Activated effector memory CD4-positive, alpha-beta T cell treated with anti-CD3 and anti-CD28 coated beads, Interleukin-2, amount 50 U/mL, for 16 hours (primary cell): ENCODE measurements around the gene TMEM61.
"Not testable (repeated sequence)": the region's sequence is repeated elsewhere in the genome, so short reads cannot be mapped to it uniquely, and the experiment has no call there.

Source experiments
- DNase-seq: peaks from one replicate; pipeline ENCODE4 v3.0.0-alpha.2; 2020

The TMEM61 gene

DNA sequence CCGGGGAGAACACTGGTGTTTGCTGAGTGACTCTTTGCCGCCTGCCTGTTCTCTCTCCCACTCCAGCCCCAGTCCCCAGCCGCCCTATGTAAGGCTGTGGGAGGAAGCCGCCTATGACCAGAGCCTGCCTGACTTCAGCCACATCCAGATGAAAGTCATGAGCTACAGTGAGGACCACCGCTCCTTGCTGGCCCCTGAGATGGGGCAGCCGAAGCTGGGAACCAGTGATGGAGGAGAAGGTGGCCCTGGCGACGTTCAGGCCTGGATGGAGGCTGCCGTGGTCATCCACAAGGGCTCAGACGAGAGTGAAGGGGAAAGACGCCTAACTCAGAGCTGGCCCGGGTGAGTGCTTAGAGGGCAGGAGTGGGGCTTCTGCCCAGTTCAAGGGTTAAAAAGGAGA, 26.5 kb downstream of the TMEM61 start:
- no peak for DNase-seq

GRCh38 chr1:55007625-55008024, 27.2 kb downstream of the TMEM61 start:
- no peak for DNase-seq

DNA sequence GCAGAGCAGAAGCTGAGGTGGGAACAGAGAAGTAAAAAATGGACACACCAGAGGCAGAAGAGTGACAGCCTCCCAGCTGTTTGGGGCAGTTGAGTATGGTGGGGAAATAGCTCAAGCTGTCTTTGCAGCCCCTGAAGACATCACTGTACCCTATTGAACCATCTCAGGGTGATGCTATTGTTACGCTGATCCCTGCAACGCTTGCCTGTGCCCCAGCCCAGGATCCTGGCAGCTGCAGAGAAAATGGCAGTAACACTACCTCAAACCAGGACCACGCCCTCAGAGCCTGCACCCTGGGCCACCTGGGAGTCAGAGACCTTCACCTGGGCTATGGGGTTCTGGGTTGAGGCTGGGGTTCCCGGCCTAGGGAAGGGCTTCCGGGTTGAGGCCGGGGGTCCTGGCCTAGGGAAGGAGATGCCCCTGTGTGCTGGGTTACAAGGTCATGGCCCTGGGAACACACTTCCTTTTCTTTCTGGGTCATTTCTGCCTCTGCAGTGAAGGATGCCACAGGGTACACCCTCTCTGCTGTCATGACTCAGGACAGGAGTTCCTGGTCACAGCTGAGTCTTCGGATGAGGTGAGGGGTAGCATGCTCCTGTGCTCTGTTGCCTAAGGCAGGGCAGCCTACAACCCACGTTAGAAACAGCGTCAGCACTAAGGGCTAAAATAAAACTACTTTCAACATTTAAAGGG, 29.9 kb downstream of the TMEM61 start:
- no peak for DNase-seq

DNA sequence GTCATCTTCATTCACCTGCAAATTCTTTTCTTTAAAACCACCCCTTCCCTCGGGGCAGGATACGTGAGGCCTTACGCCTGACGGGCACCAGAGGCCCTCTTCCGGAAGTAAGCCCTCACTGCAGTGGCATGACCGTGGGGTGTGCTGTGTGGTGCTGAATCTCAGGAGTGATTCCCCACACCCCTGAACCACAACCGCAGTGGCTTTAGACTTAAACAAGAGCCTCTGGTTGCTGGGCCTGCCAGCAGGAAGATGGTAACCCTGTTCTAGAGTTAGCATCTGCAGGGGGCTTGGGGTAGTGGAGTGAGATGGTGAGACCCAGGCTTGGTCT, 30.4 kb downstream of the TMEM61 start:
- DNase-seq, result no peak

DNA sequence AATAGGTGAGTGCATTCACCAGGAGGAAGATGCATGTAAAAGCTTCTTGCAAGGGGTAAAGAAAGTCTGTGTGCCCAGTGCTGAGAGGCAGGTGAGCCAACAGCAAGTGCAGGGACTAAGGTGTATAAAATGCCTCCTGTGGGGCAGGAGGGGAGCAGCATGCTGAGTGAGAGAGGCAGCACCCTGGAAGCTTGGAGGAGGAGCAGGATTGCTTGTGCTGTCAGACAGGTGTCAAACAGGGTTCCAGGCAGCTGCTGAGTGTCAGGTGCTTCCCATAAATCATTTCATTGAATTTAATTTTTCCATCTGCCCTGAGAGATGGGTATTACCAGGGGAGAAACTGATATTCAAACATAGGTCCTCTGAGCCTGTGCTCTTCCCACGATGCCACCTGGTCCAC, 32.2 kb downstream of the TMEM61 start:
- no peak for DNase-seq

GRCh38 chr1:55015123-55015522, 34.7 kb downstream of the TMEM61 start:
- DNase-seq, result no peak

DNA sequence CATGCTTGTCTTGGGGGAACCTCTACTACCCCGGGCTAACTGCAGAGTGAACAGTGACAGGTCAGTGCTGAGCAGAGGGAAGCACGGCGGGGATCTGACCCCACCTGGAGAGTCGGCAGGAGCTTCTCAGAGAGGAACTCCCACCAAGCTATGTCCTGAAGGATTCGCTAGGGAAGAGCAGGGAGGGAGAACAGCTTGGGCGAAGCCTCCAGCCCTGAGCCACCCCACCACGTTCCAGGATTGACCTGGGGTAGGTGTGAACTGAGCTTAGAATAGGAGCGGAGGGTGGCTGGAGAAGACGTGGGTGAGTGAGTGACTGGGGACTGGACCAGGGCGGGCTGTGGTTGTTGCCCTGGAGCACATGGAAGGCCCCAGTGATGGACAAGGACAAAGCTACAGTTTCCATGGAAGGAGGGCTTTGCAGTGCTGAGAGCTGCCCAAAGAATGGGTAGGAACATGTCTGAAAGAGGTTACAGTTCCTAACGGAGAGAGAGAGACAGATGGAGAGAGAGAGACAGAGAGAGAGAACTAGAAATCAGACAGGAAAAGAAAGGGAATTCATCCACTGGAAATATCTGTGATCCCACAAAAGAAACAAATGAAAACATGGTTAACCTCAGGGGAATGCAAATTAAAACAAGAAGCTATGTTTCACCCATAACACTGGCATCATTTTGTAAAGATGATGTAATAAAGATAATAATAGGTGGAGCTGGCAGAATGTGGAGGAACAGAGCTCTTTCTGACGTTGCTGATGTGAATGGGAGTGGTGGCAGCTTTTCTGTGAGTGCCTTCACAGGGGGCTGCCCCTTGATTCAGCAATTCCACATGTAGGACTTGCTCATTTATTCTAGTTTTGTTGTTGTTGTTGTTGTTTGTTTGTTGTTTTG, 35.5 kb downstream of the TMEM61 start:
- no peak for DNase-seq

DNA sequence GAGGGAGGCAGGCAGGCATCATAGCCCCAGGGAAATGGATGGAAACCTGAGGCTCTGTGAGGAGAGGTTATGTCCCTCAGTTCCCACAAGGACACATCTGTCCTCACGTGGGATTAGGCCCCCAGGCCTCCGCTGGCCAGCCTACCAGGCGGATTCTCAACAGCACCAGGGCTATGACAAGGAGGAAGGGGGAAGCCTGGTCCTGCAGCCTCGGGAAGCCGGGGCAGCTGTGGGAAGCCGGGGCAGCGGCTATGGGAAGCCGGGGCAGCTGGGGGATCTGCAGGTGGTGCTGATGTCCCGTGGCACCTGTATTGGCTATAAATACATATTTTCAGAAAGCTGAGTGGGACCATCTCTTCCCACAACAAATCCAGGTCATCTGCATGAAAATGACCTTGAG, 38.0 kb downstream of the TMEM61 start:
- DNase-seq, result no peak

- peak; percentile 85 for DNase-seq
These were observed 41.6 kb downstream of the TMEM61 start for GRCh38 chr1:55021942-55022546.

DNA sequence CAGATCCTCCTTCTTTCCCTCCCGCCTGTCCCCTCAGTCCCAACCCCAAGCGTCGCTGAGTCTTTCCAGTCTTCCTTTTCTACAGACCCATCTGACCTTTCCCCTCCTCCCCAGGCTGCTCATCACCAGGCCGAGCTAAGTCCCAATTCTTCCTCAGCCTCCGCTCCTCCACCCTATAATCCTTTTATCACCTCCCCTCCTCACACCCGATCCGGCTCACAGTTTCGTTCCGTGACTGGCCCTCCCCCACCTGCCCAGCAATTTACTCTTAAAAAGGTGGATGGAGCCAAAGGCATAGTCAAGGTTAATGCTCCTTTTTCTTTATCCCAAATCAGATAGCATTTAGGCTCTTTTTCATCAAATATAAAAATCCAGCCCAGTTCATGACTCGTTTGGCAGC, 43.7 kb downstream of the TMEM61 start:
- DNase-seq, result not testable (repeated sequence)

GRCh38 chr1:55026682-55027081, 46.3 kb downstream of the TMEM61 start:
- DNase-seq, result not testable (repeated sequence)

DNA sequence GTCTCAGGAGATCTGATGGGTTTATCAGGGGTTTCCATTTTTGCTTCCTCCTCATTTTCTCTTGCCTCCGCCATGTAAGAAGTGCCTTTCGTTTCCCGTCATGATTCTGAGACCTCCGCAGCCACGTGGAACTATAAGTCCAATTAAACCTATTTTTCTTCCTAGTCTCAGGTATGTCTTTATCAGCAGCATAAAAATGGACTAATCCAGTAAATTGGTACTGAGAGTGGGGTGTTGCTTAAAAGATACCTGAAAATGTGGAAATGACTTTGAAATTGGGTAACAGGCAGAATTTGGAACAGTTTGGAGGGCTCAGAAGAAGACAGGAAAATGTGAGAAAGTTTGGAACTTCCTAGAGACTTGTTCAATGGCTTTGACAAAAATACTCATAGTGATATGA, 50.7 kb downstream of the TMEM61 start:
- DNase-seq, result not testable (repeated sequence)

DNA sequence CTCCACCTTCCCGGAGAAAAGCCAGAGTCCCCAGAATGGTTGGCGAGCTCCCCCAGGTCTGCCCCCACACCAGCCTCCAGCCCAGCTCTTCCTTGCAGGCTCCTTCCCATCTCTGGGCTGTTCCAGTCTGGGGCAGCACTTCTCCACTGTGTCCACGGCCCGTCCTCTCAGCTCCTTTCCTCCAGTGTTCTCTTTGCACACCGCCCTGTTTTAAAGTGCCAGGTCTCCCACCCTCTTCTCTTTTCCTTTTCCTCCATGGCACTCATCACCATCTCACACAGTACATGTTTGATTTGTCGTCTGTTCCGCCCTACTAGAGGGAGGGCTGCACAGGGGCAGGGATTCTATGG, 52.8 kb downstream of the TMEM61 start:
- DNase-seq, result no peak

GRCh38 chr1:55034476-55035133, 54.2 kb downstream of the TMEM61 start:
- DNase-seq, result no peak

DNA sequence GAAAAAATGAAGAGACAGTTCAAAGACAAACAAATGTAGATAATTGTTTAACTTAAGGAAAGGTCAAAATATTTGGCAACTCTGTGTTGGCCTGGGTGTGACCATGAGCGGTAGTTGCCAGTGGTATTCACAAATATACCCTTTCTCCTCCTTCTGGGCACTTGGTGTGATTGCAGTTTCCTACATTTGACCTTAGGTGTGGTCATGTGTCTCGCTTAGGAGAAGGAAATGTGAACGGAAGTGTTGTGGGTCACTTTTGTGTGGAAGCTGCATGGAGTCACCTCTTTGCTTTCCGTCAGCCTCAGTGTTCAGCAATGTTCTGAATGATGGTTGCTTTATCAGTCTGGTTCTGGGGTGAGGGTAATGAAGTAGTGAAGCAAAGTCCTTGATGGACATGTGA, 55.5 kb downstream of the TMEM61 start:
- no peak for DNase-seq

DNA sequence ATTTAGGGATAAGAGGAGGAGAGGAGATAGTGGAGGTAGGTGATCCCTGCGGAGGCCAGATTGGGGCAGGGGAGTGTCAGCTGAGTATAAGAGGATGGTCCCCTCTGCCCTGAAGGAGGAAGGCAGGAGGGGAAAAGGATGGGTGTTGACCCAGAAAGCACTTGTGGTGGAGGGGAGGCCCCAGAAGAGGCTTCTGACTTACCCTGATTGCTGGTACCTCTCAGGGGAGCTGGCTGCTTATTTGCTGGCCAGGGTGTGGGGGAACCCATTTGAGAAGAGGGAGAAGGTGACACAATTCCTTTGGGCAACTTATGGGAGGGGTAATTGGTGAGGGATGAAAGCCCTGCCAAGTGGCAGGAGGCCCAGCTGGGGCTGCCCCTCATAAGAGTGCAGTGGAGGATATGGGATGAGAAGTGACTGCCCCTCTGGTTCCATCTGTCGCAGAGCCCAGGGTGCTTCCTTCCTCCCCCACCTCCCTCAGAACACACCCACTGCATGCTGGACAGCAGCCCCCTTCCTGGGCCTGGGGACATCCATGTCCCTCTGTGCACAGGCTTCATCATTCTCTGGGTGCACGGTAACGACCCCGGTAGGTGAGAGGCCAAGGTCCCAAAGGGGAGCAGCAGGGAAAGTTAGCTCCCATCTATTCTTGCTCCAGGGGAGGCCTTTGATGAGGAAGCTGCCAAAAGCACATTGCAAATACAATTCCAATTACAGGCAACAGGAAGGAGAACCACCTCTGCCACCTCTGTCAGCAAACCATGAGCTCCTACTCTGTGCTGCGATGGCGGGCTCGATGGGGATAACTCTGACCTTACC, 57.5 kb downstream of the TMEM61 start:
- DNase-seq, result no peak

- no peak for DNase-seq
These were observed 58.1 kb downstream of the TMEM61 start for GRCh38 chr1:55038552-55038838.

- no peak for DNase-seq
These were observed 58.5 kb downstream of the TMEM61 start for GRCh38 chr1:55038974-55039341.

GRCh38 chr1:55039342-55040082, 59.1 kb downstream of the TMEM61 start, which contains the start of gene PCSK9:
Gene PCSK9, plus strand, starts transcription at chr1:55039548. Its CDS starts 290 bp downstream, at chr1:55039838.
- DNase-seq, result no peak

DNA sequence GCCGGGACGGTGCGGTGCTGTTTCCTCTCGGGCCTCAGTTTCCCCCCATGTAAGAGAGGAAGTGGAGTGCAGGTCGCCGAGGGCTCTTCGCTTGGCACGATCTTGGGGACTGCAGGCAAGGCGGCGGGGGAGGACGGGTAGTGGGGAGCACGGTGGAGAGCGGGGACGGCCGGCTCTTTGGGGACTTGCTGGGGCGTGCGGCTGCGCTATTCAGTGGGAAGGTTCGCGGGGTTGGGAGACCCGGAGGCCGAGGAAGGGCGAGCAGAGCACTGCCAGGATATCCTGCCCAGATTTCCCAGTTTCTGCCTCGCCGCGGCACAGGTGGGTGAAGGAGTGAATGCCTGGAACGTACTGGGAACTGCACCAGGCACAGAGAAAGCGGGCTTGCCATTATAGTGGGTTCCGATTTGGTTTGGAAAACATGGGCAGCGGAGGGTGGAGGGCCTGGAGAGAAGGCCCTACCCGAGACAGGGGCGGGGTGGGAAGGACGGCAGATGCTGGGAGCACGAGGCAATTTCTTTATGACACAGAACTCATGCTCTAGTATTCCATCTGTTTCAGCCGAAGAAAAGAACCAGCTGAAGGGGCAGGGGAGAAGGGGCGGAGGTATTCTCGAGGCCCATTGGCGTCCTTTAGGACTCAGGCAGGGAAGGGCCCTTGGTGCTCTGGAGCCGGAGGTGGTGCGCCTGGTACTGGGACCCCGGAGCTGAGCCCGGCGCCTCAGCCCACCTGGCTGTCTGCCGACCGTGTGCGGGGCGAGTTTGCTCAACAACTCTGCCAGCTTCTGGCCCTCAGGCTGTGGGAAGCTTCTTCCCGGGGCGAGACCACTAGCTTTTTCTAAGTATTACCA, 59.9 kb downstream of the TMEM61 start:
- DNase-seq, result no peak

DNA sequence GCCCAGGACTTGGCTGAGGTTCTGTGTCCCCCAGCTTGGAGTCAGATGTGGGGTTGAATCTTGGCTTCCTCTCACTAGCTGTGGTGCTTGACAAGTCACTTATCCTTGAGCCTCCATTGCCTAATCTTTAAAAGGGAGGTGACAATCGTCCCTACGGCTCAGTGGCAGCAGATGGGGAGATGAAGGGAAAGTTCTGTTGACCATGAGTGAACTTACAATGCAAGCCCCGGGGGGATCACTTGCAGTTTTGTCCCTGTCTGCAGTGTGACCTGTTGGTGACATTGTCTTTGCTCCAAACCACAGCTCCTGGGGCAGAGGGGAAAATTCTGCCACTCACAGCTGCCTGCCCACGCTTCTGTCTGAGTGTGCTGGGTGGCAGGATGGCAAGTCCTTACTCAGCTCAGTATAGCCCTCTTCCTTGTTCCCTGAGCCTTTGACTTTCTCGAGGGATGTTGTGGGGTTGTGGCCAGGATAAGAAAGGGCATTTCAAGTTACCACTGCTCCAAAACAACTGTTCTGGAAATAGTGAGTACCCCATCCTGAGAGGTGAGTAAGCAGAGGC, 60.6 kb downstream of the TMEM61 start:
- no peak for DNase-seq
